Loucy (cell line): ENCODE measurements around the gene SMIM23.

Source experiments
- CTCF ChIP-seq: fragments of 200-600 bp; sonication (generic); conservative IDR thresholded peaks from 2 replicates; pipeline ENCODE4 v1.5.1; 2014; ENCODE audit warnings: mild to moderate bottlenecking, antibody characterized with exemption, low read length
- EZH2phosphoT487 ChIP-seq: fragments of 200-600 bp; IDR thresholded peaks from 2 replicates; pipeline ENCODE4 v1.6.1; 2018; ENCODE audit warnings: antibody characterized with exemption, mild to moderate bottlenecking, moderate library complexity, borderline replicate concordance

GRCh38 chr5:171801839-171802238 lies 16.2 kb downstream of the SMIM23 start:
- TF ChIP-seq EZH2phosphoT487 = no peak
- no peak for TF ChIP-seq CTCF
